HG03045 (cell line): ENCODE data around the gene ZP3.
"Not testable (repeated sequence)": the region's sequence is repeated elsewhere in the genome, so short reads cannot be mapped to it uniquely, and the experiment has no call there.

Source experiments
- ATAC-seq: cut with Tn5 transposase; IDR thresholded peaks from one replicate; pipeline ENCODE4 v1.9.1; 2021; ENCODE audit warnings: mild to moderate bottlenecking, moderate library complexity; ENCODE audit not compliant: unreplicated experiment

ZP3 gene

GRCh38 chr7:76403780-76404494 lies 20.8 kb upstream of the ZP3 start:
- ATAC-seq: no peak

GRCh38 chr7:76405738-76406137 lies 19.0 kb upstream of the ZP3 start:
- ATAC-seq: no peak

GRCh38 chr7:76407718-76408117 lies 17.0 kb upstream of the ZP3 start:
- ATAC-seq: no peak

- ATAC-seq: no peak
These were observed 16.6 kb upstream of the ZP3 start for GRCh38 chr7:76408121-76408560.

GRCh38 chr7:76409537-76409936 lies 15.2 kb upstream of the ZP3 start, which contains the start of gene SSC4D:
SSC4D (minus strand) TSS chr7:76409697; CDS start chr7:76404439, 5,258 bp downstream.
- ATAC-seq: no peak

- no peak for ATAC-seq
These were observed 13.1 kb upstream of the ZP3 start for GRCh38 chr7:76411626-76412025.

- no peak for ATAC-seq
These were observed 12.5 kb upstream of the ZP3 start for GRCh38 chr7:76412249-76412648.

GRCh38 chr7:76417654-76418310 lies 7.0 kb upstream of the ZP3 start:
- not testable (repeated sequence) for ATAC-seq

- ATAC-seq: not testable (repeated sequence)
These were observed 3.7 kb upstream of the ZP3 start for GRCh38 chr7:76421097-76421496.

- no peak for ATAC-seq
These were observed 911 bp upstream of the ZP3 start for GRCh38 chr7:76423666-76424412.

GRCh38 chr7:76425156-76425555 lies 406 bp downstream of the ZP3 start:
- ATAC-seq: no peak

GRCh38 chr7:76425558-76425957 lies 808 bp downstream of the ZP3 start:
- ATAC-seq: not testable (repeated sequence)

- ATAC-seq: no peak
These were observed 1.5 kb downstream of the ZP3 start for GRCh38 chr7:76426246-76426645.

GRCh38 chr7:76427635-76428034 lies 2.9 kb downstream of the ZP3 start:
- ATAC-seq: no peak

GRCh38 chr7:76428149-76428823 lies 3.5 kb downstream of the ZP3 start:
- ATAC-seq: no peak

GRCh38 chr7:76428868-76429805 lies 4.4 kb downstream of the ZP3 start:
- ATAC-seq: no peak

- no peak for ATAC-seq
These were observed 5.5 kb downstream of the ZP3 start for GRCh38 chr7:76430211-76430610.

GRCh38 chr7:76430836-76431235 lies 6.1 kb downstream of the ZP3 start:
- ATAC-seq: no peak

GRCh38 chr7:76437873-76438272 lies 13.1 kb downstream of the ZP3 start:
- ATAC-seq: peak; percentile 46
